Cardiac fibroblast (primary cell): ENCODE data around the gene TEX54.

Experiments used
- DNase-seq, 2 donors: peaks; one replicate each; pipeline versions ENCODE4 v3.0.0 to v3.0.0-alpha.2; 2010; ENCODE audit warnings: low read depth in 2 of 2
- H3K4me3 ChIP-seq, 2 donors: replicated peaks in 1 of 2; 1 replicate in 1 of 2; 2 replicates in 1 of 2; pipeline ENCODE4 v1.5.1; 2011; ENCODE audit warnings: low read depth in 2 of 2, low read length in 2 of 2, mild to moderate bottlenecking in 2 of 2, moderate library complexity in 1 of 2
- CTCF ChIP-seq: IDR thresholded peaks from one replicate; pipeline ENCODE4 v1.5.1; 2011; ENCODE audit warnings: low read depth, mild to moderate bottlenecking, low read length, inconsistent platforms

Gene TEX54

DNA sequence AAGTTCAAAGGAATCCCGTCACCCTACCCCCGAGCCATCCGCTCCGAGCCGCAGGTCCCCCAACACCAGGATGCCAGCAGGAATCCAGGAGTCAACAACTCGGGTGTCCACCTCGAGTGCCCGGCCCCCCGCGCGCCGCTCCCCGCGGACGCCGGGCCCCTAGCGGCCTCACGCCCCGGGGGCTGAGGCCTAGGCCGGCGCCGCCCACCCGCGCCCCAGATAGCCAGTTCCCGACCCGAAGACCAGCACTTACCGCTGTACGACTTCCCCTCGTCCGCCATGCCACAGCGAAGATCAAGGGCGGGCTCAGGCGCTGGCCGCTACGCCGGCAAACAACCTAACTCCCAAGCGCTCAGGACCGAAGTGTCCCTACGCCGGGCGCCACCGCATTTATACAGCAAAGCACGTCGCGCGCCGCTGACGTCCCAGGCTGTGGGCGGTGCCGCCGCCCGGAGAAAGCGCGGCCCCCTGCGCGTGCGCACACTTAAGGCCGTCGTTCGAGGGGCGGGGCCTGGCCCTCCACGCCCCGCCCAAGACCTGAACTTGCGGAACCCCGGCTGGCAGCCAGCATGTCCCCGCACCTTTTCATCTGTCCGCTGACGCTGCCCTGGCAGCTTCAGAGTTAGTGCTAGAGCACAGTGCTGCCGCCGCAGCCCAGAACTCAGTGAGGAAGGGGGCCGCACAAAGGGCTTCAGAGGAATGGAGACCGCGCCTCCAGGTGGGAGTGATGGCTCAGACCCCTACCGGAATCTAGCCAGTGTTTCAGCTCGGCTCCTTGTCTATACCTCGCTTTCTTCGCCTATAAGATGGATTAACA, 27.4 kb downstream of the TEX54 start, which contains the start of gene NXF1:
TSS of gene NXF1 (minus strand) at position 365 of the 817 bp plus-strand sequence. CDS start at position 281, 84 bp downstream.
- no peak for TF ChIP-seq CTCF
- H3K4me3 ChIP-seq = peak within 1 kb of the TSS; percentile 85 to 91
- DNase-seq = peak; percentile 96 to 98

DNA sequence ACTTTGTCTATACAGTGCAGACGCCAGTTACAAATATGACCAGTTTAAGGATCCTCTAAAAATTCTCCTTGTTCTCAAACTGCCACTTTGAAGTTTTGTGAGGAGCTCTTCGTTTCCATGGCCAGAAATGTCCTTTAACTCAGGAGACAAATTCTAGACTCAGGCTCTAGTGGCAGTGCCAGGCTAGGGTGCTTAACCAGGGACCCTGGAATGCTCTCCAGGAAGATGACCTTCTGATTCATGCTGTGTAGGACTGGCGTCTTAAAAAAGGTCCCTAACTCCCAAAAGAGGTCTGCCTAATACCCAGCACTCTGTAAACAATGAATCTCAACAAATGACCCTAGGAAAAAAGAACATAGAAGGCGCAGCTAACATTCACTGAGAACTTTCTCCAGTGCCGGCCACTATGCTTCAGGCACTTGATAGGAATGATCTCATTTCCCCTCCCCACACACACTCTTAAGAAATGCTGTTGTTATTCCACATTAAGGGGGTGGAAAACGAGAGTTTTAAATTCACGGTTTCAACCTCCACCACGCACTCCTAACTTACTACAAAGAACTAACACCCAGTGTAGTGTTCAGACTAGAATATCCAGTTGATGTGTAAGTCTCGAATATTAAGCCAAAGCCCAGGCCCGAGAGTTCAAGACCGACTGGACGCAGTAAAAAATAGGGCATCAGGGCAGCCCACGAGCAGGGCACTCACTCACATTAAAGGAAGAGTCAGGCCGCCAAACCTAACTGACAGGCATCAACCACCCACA, 28.1 kb downstream of the TEX54 start:
- TF ChIP-seq CTCF = no peak
- H3K4me3 ChIP-seq = peak overlapping the region; percentile 85 to 91
- peak; percentile 47 to 55 for DNase-seq

DNA sequence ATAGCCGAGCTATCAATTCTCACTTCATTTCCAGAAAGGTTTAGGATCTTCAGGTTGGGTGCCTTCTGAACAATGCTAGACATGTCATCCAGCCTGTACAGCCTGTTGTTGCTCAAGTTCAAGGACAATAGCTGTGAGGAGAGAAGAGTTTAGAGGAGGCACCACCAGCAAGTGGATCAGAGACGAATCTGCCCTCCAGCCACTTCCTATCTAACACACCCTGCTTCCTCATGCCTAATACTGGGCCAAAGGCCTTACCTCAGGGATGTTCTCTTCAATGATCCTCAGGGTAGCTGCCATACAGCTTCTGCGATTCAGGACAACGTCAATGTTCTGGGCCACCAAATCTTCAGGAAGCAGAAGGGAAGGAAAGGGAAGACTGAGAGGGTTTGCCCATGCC, 31.6 kb downstream of the TEX54 start:
- no peak for DNase-seq
- TF ChIP-seq CTCF = no peak
- H3K4me3 ChIP-seq = no peak overlapping the region

- DNase-seq = no peak
- no peak for TF ChIP-seq CTCF
- H3K4me3 ChIP-seq = no peak overlapping the region
Observed at GRCh38 chr11:62799486-62799885, 33.2 kb downstream of the TEX54 start.

GRCh38 chr11:62796281-62796680, 36.4 kb downstream of the TEX54 start:
- no peak overlapping the region for H3K4me3 ChIP-seq
- DNase-seq = no peak
- TF ChIP-seq CTCF = no peak

- DNase-seq = no peak
- no peak overlapping the region for H3K4me3 ChIP-seq
- no peak for TF ChIP-seq CTCF
Observed at GRCh38 chr11:62794201-62794775, 38.4 kb downstream of the TEX54 start.
